Measurements from ENCODE around the gene MEIS2. TPM values are rescaled to one million over a fixed set of nuclear protein-coding genes. Genes with fewer than 3 reads are reported as not detected.

MEIS2 gene
- total and polyA plus RNA-seq, 2 donors (not counting 3 experiments of a cell fraction or from before 2014, with no cell fraction given) = 22.5 to 26.2 TPM

GRCh38 chr15:36961956-36962355 is 138.4 kb downstream of the MEIS2 start:
- Histone ChIP-seq H3K9ac (replicated peaks; ENCODE audit: extremely low read depth, insufficient read depth, low read length) (no peak overlapping the region), H3K27ac (ENCODE audit: insufficient read depth, low read depth, low read length) (no peak overlapping the region), H3K9me1 (replicated peaks; ENCODE audit: control insufficient read depth, extremely low read depth, insufficient read depth, low read length) (no peaks in the 10 kb centered on the region), H3K4me1 (ENCODE audit: control insufficient read depth, extremely low read depth, insufficient read depth, low read length) (no peaks in the 10 kb centered on the region), H3K27me3 (ENCODE audit: control insufficient read depth in 2 of 2, insufficient read depth in 2 of 2, low read length in 2 of 2) (no peaks in the 10 kb centered on the region), H3K9me3 (replicated peaks; ENCODE audit: control insufficient read depth, insufficient read depth, low read length) (no peaks in the 10 kb centered on the region), H3K36me3 (ENCODE audit: control insufficient read depth in 2 of 2, extremely low read depth in 1 of 2, insufficient read depth in 2 of 2, low read length in 2 of 2) (no peaks in the 10 kb centered on the region), H3K4me3 (replicated peaks in 1 of 3; ENCODE audit: insufficient read depth in 1 of 3, low read depth in 1 of 3, low read length in 3 of 3) (no peak overlapping the region), H4K20me1 (replicated peaks; ENCODE audit: control insufficient read depth, extremely low read depth, insufficient read depth, low read length) (no peaks in the 10 kb centered on the region), H3K4me2 (ENCODE audit: insufficient read depth, low read length) (no peak overlapping the region), H3K79me2 (ENCODE audit: control insufficient read depth, insufficient read depth, low read length) (no peaks in the 10 kb centered on the region), H2AFZ (ENCODE audit: low read depth, low read length) (no peak overlapping the region)
- no TSS peak for BruUV-seq (replicated peaks)
- DNase-seq (ENCODE audit: low read depth, low spot score) (no peak), FAIRE-seq (no peak)
- ChIA-PET POLR2A (no interaction called here), CTCF (no interaction called here)
- intact Hi-C loops (cut with micrococcal nuclease) (no loop called here), dilution Hi-C loops (cut with MboI; ENCODE audit: extremely low pct_ligation_motif_present, low sequenced_read_pairs) (no loop called here)
- no peak for TF ChIP-seq POLR2AphosphoS5 (IDR thresholded peaks at IDR 0.05; ENCODE audit: insufficient read depth, low read depth, low read length)
- TF ChIP-seq MYC (IDR thresholded peaks at IDR 0.05; ENCODE audit: low read depth, low read length) = no peak
- no peak for TF ChIP-seq CTCF (IDR thresholded peaks at IDR 0.05; ENCODE audit: extremely low read depth in 1 of 2, insufficient read depth in 1 of 2, low read depth in 1 of 2, low read length in 2 of 2)
- TF ChIP-seq EZH2 (IDR thresholded peaks at IDR 0.05; ENCODE audit: borderline replicate concordance, low read depth, low read length, severe bottlenecking) = no peak
- TF ChIP-seq FOS (IDR thresholded peaks at IDR 0.05; ENCODE audit: borderline replicate concordance, insufficient read depth, low read length) = no peak
- TF ChIP-seq JUN (IDR thresholded peaks at IDR 0.05; ENCODE audit: borderline replicate concordance, insufficient read depth, insufficient read length, low read depth) = no peak
- TF ChIP-seq POLR2A (IDR thresholded peaks at IDR 0.05; ENCODE audit: low read depth, low read length) = no peak
- TF ChIP-seq GATA2 (IDR thresholded peaks at IDR 0.05; ENCODE audit: insufficient read depth, insufficient read length, low read depth, low read length) = no peak
- TF ChIP-seq, protein P1, sequence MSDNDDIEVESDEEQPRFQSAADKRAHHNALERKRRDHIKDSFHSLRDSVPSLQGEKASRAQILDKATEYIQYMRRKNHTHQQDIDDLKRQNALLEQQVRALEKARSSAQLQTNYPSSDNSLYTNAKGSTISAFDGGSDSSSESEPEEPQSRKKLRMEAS (IDR thresholded peaks at IDR 0.05; ENCODE audit: insufficient read depth, insufficient read length) = no peak
